GM23338 (cell line): Measurements from ENCODE around the gene SHC4.

ENCODE experiments used
- CREB1 ChIP-seq: fragments of 250-450 bp; sonication (Bioruptor Pico); IDR thresholded peaks from 2 replicates; pipeline ENCODE4 v1.5.0; 2020; ENCODE audit warnings: low read depth, mild to moderate bottlenecking, moderate library complexity
- CTCF ChIP-seq, 2 experiments: fragments of 200-600 bp in 1 of 2; sonication (generic) in 1 of 2; conservative IDR thresholded peaks; 2 replicates each; pipeline versions ENCODE4 v1.5.1 to v1.6.1; 2016 to 2017; ENCODE audit warnings: antibody characterized with exemption in 2 of 2, low read depth in 2 of 2, mild to moderate bottlenecking in 2 of 2, moderate library complexity in 1 of 2
- EZH2 ChIP-seq: fragments of 200-600 bp; sonication (generic); IDR thresholded peaks from one replicate; pipeline ENCODE4 v1.8.0; 2017; ENCODE audit warnings: antibody characterized with exemption, mild to moderate bottlenecking, low read depth; ENCODE audit not compliant: unreplicated experiment
- EZH2phosphoT487 ChIP-seq: fragments of 200-600 bp; sonication (generic); IDR thresholded peaks from one replicate; pipeline ENCODE4 v1.8.1; 2018; ENCODE audit warnings: antibody characterized with exemption; ENCODE audit not compliant: unreplicated experiment
- NANOG ChIP-seq: IDR thresholded peaks from 2 replicates; pipeline ENCODE4 v1.6.1; 2016; ENCODE audit warnings: antibody characterized with exemption, borderline replicate concordance
- POLR2AphosphoS5 ChIP-seq: IDR thresholded peaks from 2 replicates; pipeline ENCODE4 v1.6.1; 2016; ENCODE audit warnings: antibody characterized with exemption, low read depth
- ZNF114 ChIP-seq: fragments of 250-450 bp; sonication (Bioruptor Pico); IDR thresholded peaks from 2 replicates; pipeline ENCODE4 v1.5.0; 2020; ENCODE audit warnings: mild to moderate bottlenecking, moderate library complexity
- ZNF462 ChIP-seq: fragments of 250-450 bp; sonication (Bioruptor Pico); IDR thresholded peaks from 2 replicates; pipeline ENCODE4 v1.5.0; 2020; ENCODE audit warnings: mild to moderate bottlenecking, moderate library complexity
- TF ChIP-seq, protein P1 (sequence below): IDR thresholded peaks from one replicate; pipeline ENCODE4 v1.6.1; 2018; ENCODE audit warnings: antibody characterized with exemption; ENCODE audit not compliant: unreplicated experiment

DNA sequence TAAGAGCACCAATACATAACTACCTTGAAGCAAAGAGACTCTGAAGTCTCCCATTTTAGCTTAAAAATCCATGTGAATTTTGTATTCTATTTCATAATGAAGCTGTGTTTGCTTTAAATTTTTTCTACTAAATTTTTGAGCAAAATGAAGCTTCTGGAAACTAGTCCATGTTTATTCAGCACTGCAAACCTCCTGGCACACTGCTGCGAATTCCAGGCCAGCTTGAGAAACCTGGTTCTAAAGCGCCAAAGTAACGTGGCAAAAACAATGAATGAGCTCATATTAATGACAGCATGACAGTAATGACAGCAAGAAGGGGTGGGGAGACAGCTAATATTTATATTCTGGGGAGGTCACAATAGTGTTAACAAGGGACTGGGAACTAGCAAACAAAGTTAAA is 178.5 kb downstream of the SHC4 start:
- TF ChIP-seq CTCF (conservative IDR thresholded peaks at IDR 0.05; ENCODE audit: low read depth in 2 of 2) (no peak), EZH2 (no peak), EZH2phosphoT487 (no peak), POLR2AphosphoS5 (no peak), CREB1 (CRISPR knock-in tag) (no peak), ZNF462 (CRISPR knock-in tag) (no peak), NANOG (no peak), ZNF114 (CRISPR knock-in tag) (no peak)
- TF ChIP-seq, protein P1, sequence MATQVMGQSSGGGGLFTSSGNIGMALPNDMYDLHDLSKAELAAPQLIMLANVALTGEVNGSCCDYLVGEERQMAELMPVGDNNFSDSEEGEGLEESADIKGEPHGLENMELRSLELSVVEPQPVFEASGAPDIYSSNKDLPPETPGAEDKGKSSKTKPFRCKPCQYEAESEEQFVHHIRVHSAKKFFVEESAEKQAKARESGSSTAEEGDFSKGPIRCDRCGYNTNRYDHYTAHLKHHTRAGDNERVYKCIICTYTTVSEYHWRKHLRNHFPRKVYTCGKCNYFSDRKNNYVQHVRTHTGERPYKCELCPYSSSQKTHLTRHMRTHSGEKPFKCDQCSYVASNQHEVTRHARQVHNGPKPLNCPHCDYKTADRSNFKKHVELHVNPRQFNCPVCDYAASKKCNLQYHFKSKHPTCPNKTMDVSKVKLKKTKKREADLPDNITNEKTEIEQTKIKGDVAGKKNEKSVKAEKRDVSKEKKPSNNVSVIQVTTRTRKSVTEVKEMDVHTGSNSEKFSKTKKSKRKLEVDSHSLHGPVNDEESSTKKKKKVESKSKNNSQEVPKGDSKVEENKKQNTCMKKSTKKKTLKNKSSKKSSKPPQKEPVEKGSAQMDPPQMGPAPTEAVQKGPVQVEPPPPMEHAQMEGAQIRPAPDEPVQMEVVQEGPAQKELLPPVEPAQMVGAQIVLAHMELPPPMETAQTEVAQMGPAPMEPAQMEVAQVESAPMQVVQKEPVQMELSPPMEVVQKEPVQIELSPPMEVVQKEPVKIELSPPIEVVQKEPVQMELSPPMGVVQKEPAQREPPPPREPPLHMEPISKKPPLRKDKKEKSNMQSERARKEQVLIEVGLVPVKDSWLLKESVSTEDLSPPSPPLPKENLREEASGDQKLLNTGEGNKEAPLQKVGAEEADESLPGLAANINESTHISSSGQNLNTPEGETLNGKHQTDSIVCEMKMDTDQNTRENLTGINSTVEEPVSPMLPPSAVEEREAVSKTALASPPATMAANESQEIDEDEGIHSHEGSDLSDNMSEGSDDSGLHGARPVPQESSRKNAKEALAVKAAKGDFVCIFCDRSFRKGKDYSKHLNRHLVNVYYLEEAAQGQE, result no peak
